GM18519 (cell line): ENCODE results near the gene DEFB129.
"Not testable (repeated sequence)": the region's sequence is repeated elsewhere in the genome, so short reads cannot be mapped to it uniquely, and the experiment has no call there.

Experiments used
- ATAC-seq: cut with Tn5 transposase; IDR thresholded peaks from one replicate; pipeline ENCODE4 v1.9.1; 2021; ENCODE audit warnings: mild to moderate bottlenecking, moderate library complexity; ENCODE audit not compliant: unreplicated experiment, low FRiP score

Gene DEFB129

GRCh38 chr20:251354-251753 is 24.3 kb downstream of the DEFB129 start:
- ATAC-seq: no peak

GRCh38 chr20:252801-253200 is 25.7 kb downstream of the DEFB129 start:
- ATAC-seq: no peak

- not testable (repeated sequence) for ATAC-seq
Observed at GRCh38 chr20:253447-253846, 26.4 kb downstream of the DEFB129 start.

GRCh38 chr20:257419-257818 is 30.4 kb downstream of the DEFB129 start, which contains the start of gene DEFB132:
Gene DEFB132, plus strand, starts transcription at chr20:257724. Its CDS starts 55 bp downstream, at chr20:257779.
- no peak for ATAC-seq

GRCh38 chr20:258269-258858 is 31.3 kb downstream of the DEFB129 start:
- no peak for ATAC-seq

- ATAC-seq: no peak
Observed at GRCh38 chr20:258963-259362, 31.9 kb downstream of the DEFB129 start.

GRCh38 chr20:259981-260380 is 32.9 kb downstream of the DEFB129 start:
- ATAC-seq: no peak

- no peak for ATAC-seq
Observed at GRCh38 chr20:263701-264100, 36.6 kb downstream of the DEFB129 start.

- ATAC-seq: peak; percentile 71
Observed at GRCh38 chr20:266596-267562, 39.8 kb downstream of the DEFB129 start.

- no peak for ATAC-seq
Observed at GRCh38 chr20:270517-270916, 43.5 kb downstream of the DEFB129 start.

GRCh38 chr20:271069-271468 is 44.0 kb downstream of the DEFB129 start:
- ATAC-seq: no peak

GRCh38 chr20:271528-271927 is 44.5 kb downstream of the DEFB129 start:
- no peak for ATAC-seq

GRCh38 chr20:272718-273117 is 45.7 kb downstream of the DEFB129 start:
- ATAC-seq: no peak

- ATAC-seq: no peak
Observed at GRCh38 chr20:273884-274283, 46.8 kb downstream of the DEFB129 start.

GRCh38 chr20:275791-276190 is 48.7 kb downstream of the DEFB129 start:
- no peak for ATAC-seq

GRCh38 chr20:276620-277495 is 49.8 kb downstream of the DEFB129 start:
- ATAC-seq: no peak

- ATAC-seq: no peak
Observed at GRCh38 chr20:277496-277781, 50.4 kb downstream of the DEFB129 start.

- no peak for ATAC-seq
Observed at GRCh38 chr20:278181-278580, 51.1 kb downstream of the DEFB129 start.

GRCh38 chr20:278607-279571 is 51.8 kb downstream of the DEFB129 start:
- ATAC-seq: no peak
